GM12878 (cell line): ENCODE measurements around the gene YES1. TPM values are rescaled to one million over a fixed set of nuclear protein-coding genes. Genes with fewer than 3 reads are reported as not detected.

Experiments
- ATAC-seq: fragments of 200-7000 bp; cut with Tn5 transposase; 3 replicates; pipeline ENCODE4 v1.9.1; 2020; ENCODE audit warnings: mild to moderate bottlenecking, moderate library complexity
- BruUV-seq: library from RNA; stranded (reverse); fragments of 400-500 nt; replicated peaks from 2 replicates; lab custom pipeline; 2021; lab: Mats Ljungman, UMichigan
- CTCF ChIA-PET: fragments of 300-600 bp; sonication (Branson Sonifier 250); formaldehyde crosslinking; extraction: SDS; loops from one replicate; lab custom pipeline; 2021; ENCODE audit warnings: inconsistent platforms; lab: Yijun Ruan, JAX
- POLR2A ChIA-PET: fragments of 350-600 bp; formaldehyde crosslinking; extraction: SDS; loops from one replicate; lab custom pipeline; 2021; ENCODE audit warnings: inconsistent platforms; lab: Charles Lee
- RAD21 ChIA-PET: fragments of 300-600 bp; sonication (Branson Sonifier 250); formaldehyde crosslinking; loops from one replicate; lab custom pipeline; 2023; ENCODE audit warnings: antibody characterized with exemption; ENCODE audit not compliant: unreplicated experiment; lab: Charles Lee
- SMC1A ChIA-PET: fragments of 300-600 bp; sonication (Branson Sonifier 250); formaldehyde crosslinking; loops from one replicate; lab custom pipeline; 2023; ENCODE audit not compliant: unreplicated experiment, uncharacterized antibody; lab: Charles Lee
- DNase-seq: peaks from one replicate; pipeline ENCODE4 v3.0.0-alpha.2; 2011; ENCODE audit warnings: low read depth, low spot score
- FAIRE-seq: peaks from 3 replicates; lab custom pipeline; 2011; peaks lifted over from hg19 to GRCh38; lab: Jason Lieb, UNC
- H2AFZ ChIP-seq: 2 replicates; pipeline ENCODE4 v1.6.0; 2011; ENCODE audit warnings: low read depth, low read length, control low read depth; ENCODE audit not compliant: control insufficient read depth
- H3K27ac ChIP-seq: 2 replicates; pipeline ENCODE4 v1.5.1; 2011; ENCODE audit warnings: control low read depth; ENCODE audit not compliant: control insufficient read depth, insufficient read depth
- H3K27me3 ChIP-seq, 2 experiments: replicated peaks in 1 of 2; 2 replicates each; pipeline versions ENCODE4 v1.6.0 to v1.6.1; 2011; ENCODE audit warnings: low read length in 1 of 2; ENCODE audit not compliant: control insufficient read depth in 2 of 2, insufficient read depth in 2 of 2
- H3K36me3 ChIP-seq, 2 experiments: 2 replicates each; pipeline ENCODE4 v1.5.1; 2011; ENCODE audit warnings: low read length in 1 of 2; ENCODE audit not compliant: control insufficient read depth in 2 of 2, insufficient read depth in 2 of 2
- H3K4me1 ChIP-seq: 2 replicates; pipeline ENCODE4 v1.6.1; 2011; ENCODE audit warnings: mild to moderate bottlenecking, low read length, moderate library complexity, mixed read lengths; ENCODE audit not compliant: control insufficient read depth, insufficient read depth
- H3K4me2 ChIP-seq: 2 replicates; pipeline ENCODE4 v1.6.0; 2011; ENCODE audit warnings: control low read depth; ENCODE audit not compliant: control insufficient read depth, insufficient read depth
- H3K4me3 ChIP-seq: fragments of 200-600 bp; sonication (generic); 2 replicates; pipeline ENCODE4 v1.5.1; 2016
- H3K79me2 ChIP-seq: 2 replicates; pipeline ENCODE4 v1.6.0; 2011; ENCODE audit warnings: low read length; ENCODE audit not compliant: control insufficient read depth, insufficient read depth
- H3K9ac ChIP-seq: 2 replicates; pipeline ENCODE4 v1.8.0; 2011; ENCODE audit warnings: low read length, control low read depth, mixed read lengths; ENCODE audit not compliant: control insufficient read depth, insufficient read depth
- H3K9me3 ChIP-seq: replicated peaks from 3 replicates; pipeline ENCODE4 v1.5.1; 2011; ENCODE audit warnings: mild to moderate bottlenecking, low read length; ENCODE audit not compliant: control insufficient read depth, insufficient read depth
- H4K20me1 ChIP-seq: 2 replicates; pipeline ENCODE4 v1.6.0; 2011; ENCODE audit not compliant: control insufficient read depth, insufficient read depth
- BCL11A ChIP-seq: IDR thresholded peaks from 2 replicates; pipeline ENCODE4 v1.6.1; 2011; ENCODE audit warnings: low read depth, low read length
- CBX3 ChIP-seq: fragments of 200-600 bp; sonication (generic); IDR thresholded peaks from 2 replicates; pipeline ENCODE4 v1.6.1; 2016; ENCODE audit warnings: low read depth, borderline replicate concordance
- CHD2 ChIP-seq: IDR thresholded peaks from 2 replicates; pipeline ENCODE4 v1.6.1; 2011; ENCODE audit warnings: low read depth, low read length, improper control_type of control experiment, borderline replicate concordance
- E4F1 ChIP-seq: fragments of 450-650 bp; IDR thresholded peaks from 2 replicates; pipeline ENCODE4 v1.6.1; 2018; ENCODE audit warnings: borderline replicate concordance, mild to moderate bottlenecking; ENCODE audit not compliant: partially characterized antibody
- EED ChIP-seq: sonication (generic); IDR thresholded peaks from 2 replicates; pipeline ENCODE4 v1.6.1; 2016; ENCODE audit warnings: antibody characterized with exemption, low read depth
- GABPA ChIP-seq: IDR thresholded peaks from 2 replicates; pipeline ENCODE4 v1.6.1; 2014; ENCODE audit warnings: antibody characterized with exemption, low read depth, mild to moderate bottlenecking, inconsistent platforms
- JUNB ChIP-seq: IDR thresholded peaks from 2 replicates; pipeline ENCODE4 v1.6.1; 2016; ENCODE audit warnings: antibody characterized with exemption, mild to moderate bottlenecking
- KAT2A ChIP-seq: conservative IDR thresholded peaks from 2 replicates; pipeline ENCODE4 v1.6.1; 2011; ENCODE audit warnings: low read depth, low read length; ENCODE audit not compliant: control insufficient read depth
- MEF2B ChIP-seq: fragments of 450-650 bp; IDR thresholded peaks from 2 replicates; pipeline ENCODE4 v1.6.1; 2018; ENCODE audit warnings: mild to moderate bottlenecking, moderate library complexity; ENCODE audit not compliant: partially characterized antibody, poor library complexity, severe bottlenecking
- NFYB ChIP-seq: IDR thresholded peaks from 2 replicates; pipeline ENCODE4 v1.6.1; 2011; ENCODE audit warnings: low read depth, mild to moderate bottlenecking, low read length, improper control_type of control experiment, moderate library complexity; ENCODE audit not compliant: insufficient read depth
- NRF1 ChIP-seq: conservative IDR thresholded peaks from 2 replicates; pipeline ENCODE4 v1.6.1; 2011; ENCODE audit warnings: mild to moderate bottlenecking, low read depth, low read length, improper control_type of control experiment
- POLR2A ChIP-seq: IDR thresholded peaks from 2 replicates; pipeline ENCODE4 v1.6.1; 2011; ENCODE audit warnings: low read depth, mild to moderate bottlenecking, low read length
- RBBP5 ChIP-seq: fragments of 200-600 bp; sonication (generic); conservative IDR thresholded peaks from 2 replicates; pipeline ENCODE4 v1.6.1; 2016
- SMAD5 ChIP-seq: IDR thresholded peaks from 2 replicates; pipeline ENCODE4 v1.6.1; 2016; ENCODE audit warnings: antibody characterized with exemption, low read depth
- SRF ChIP-seq, 2 experiments: IDR thresholded peaks; 2 replicates each; pipeline ENCODE4 v1.6.1; 2011; ENCODE audit warnings: low read depth in 2 of 2, low read length in 2 of 2, mild to moderate bottlenecking in 1 of 2, moderate library complexity in 1 of 2
- WGBS: methylation state at CpG from one replicate; pipeline ENCODE4 v1.1.6; 2016; ENCODE audit warnings: low lambda C conversion rate; ENCODE audit not compliant: insufficient replicate concordance, insufficient coverage; ENCODE audit errors: missing lambda C conversion rate; 5-methylcytosine and 5-hydroxymethylcytosine counted together
- in situ Hi-C: fragments of 300-500 bp; cut with MboI; formaldehyde crosslinking; loops from 9 replicates; pipeline ENCODE4 v1.14.3; 2018; ENCODE audit warnings: mixed read lengths
- intact Hi-C: fragments of 100-400 bp; cut with micrococcal nuclease; formaldehyde crosslinking; loops from one replicate; pipeline ENCODE4 v1.14.2; 2022; ENCODE audit not compliant: unreplicated experiment
- polyA plus RNA-seq, 11 experiments: library from polyadenylated mRNA; depleted of rRNA in 4 of 11; unstranded in 6 of 11; stranded (reverse) in 5 of 11; fragments of >200 nt; fragmentation: Nextera tagmentation in 4 of 11; fragmentation: Illumina TruSeq in 1 of 11; extraction: Ambion mirVana in 4 of 11; extraction: Trizol in 1 of 11; gene quantifications; 1 replicate in 1 of 11; 2 replicates in 10 of 11; pipeline versions ENCODE4 v1.2.1 to v1.2.3, GENCODE V29; 2011 to 2016; ENCODE audit warnings: inconsistent platforms in 2 of 11, missing spikeins in 2 of 11, low read depth in 1 of 11
- total RNA-seq, 4 experiments: library from RNA; depleted of rRNA in 3 of 4; stranded (reverse); fragments of >200 nt in 3 of 4; fragmentation: Illumina TruSeq in 1 of 4; extraction: Trizol in 1 of 4; gene quantifications; 2 replicates each; pipeline versions ENCODE4 v1.2.1 to v1.2.3, GENCODE V29; 2013 to 2021
- TF ChIP-seq, protein P1 (sequence below): IDR thresholded peaks from 2 replicates; pipeline ENCODE4 v1.6.1; 2012; ENCODE audit warnings: low read depth, low read length, improper control_type of control experiment
- TF ChIP-seq, protein P2 (sequence below): IDR thresholded peaks from 2 replicates; pipeline ENCODE4 v1.6.1; 2012; ENCODE audit warnings: improper control_type of control experiment, low read depth, low read length; ENCODE audit not compliant: insufficient replicate concordance

Gene YES1
- total and polyA plus RNA-seq, 10 of the 15 experiments (the other 5 are each of a cell fraction or from before 2014, with no cell fraction given), result 2.3 to 7.9 (median 5.8) TPM

DNA sequence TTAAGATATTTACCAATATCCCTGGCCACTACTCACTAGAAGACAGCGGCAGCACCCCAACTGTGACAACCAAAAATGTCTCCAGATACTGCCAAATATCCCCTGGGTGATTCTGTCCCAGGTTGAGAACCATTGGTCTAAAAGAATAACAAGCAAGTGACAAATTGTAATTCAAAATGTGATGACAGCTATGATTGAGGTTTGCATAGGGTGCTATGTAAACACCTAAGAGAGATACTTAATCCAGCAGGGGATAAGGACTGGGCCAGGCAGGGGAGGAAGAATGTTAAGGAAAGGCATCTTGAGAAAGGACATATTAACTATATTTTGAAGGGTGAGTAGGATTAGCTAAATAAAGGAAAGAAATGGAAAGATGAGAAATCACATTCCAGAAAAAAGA is 61.6 kb downstream of the YES1 start:
- 100% methylated on average over 1 of the region's 1 CpG for whole genome bisulfite sequencing
- no peak for FAIRE-seq
- no peak for DNase-seq
- Histone ChIP-seq H2AFZ (no peak overlapping the region), H3K79me2 (no peaks in the 10 kb centered on the region), H3K9me3 (no peaks in the 10 kb centered on the region), H3K36me3 (no peaks in the 10 kb centered on the region; a peak in 2 of 4 replicates), H3K27ac (no peak overlapping the region), H3K27me3 (no peaks in the 10 kb centered on the region), H3K4me1 (no peaks in the 10 kb centered on the region), H4K20me1 (no peaks in the 10 kb centered on the region), H3K4me2 (no peak overlapping the region)
- ChIA-PET SMC1A (interaction anchor here (0.6 to 1.7 kb wide), 5 partner anchors 12 to 126 kb away, joined by 3 to 4 read pairs (median 4); no protein-coding TSS in a partner anchor), CTCF (interaction anchor here (0.6 to 1.2 kb wide), 3 partner anchors 82 to 471 kb away, joined by 3 read pairs; no protein-coding TSS in a partner anchor), RAD21 (interaction anchor here (0.6 kb wide), 1 partner anchor 31 kb away, joined by 4 read pairs; no protein-coding TSS in a partner anchor), POLR2A (interaction anchor here (0.6 kb wide), 1 partner anchor 21 kb away, joined by 3 read pairs; no protein-coding TSS in a partner anchor)
- no peak for ATAC-seq
- no TSS peak for BruUV-seq
- intact Hi-C loops, result no loop called here
- no peak for TF ChIP-seq POLR2A
- TF ChIP-seq E4F1, result no peak
- TF ChIP-seq NRF1, result no peak
- no peak for TF ChIP-seq CHD2
- no peak for TF ChIP-seq SRF (IDR thresholded peaks at IDR 0.05; ENCODE audit: low read depth in 2 of 2, low read length in 2 of 2)
- TF ChIP-seq BCL11A, result no peak
- no peak for TF ChIP-seq SMAD5
- TF ChIP-seq GABPA, result no peak
- TF ChIP-seq, protein P1, sequence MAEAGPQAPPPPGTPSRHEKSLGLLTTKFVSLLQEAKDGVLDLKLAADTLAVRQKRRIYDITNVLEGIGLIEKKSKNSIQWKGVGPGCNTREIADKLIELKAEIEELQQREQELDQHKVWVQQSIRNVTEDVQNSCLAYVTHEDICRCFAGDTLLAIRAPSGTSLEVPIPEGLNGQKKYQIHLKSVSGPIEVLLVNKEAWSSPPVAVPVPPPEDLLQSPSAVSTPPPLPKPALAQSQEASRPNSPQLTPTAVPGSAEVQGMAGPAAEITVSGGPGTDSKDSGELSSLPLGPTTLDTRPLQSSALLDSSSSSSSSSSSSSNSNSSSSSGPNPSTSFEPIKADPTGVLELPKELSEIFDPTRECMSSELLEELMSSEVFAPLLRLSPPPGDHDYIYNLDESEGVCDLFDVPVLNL, result no peak
- no peak for TF ChIP-seq RBBP5
- TF ChIP-seq JUNB, result no peak
- TF ChIP-seq KAT2A, result no peak
- no peak for TF ChIP-seq EED
- TF ChIP-seq, protein P2, sequence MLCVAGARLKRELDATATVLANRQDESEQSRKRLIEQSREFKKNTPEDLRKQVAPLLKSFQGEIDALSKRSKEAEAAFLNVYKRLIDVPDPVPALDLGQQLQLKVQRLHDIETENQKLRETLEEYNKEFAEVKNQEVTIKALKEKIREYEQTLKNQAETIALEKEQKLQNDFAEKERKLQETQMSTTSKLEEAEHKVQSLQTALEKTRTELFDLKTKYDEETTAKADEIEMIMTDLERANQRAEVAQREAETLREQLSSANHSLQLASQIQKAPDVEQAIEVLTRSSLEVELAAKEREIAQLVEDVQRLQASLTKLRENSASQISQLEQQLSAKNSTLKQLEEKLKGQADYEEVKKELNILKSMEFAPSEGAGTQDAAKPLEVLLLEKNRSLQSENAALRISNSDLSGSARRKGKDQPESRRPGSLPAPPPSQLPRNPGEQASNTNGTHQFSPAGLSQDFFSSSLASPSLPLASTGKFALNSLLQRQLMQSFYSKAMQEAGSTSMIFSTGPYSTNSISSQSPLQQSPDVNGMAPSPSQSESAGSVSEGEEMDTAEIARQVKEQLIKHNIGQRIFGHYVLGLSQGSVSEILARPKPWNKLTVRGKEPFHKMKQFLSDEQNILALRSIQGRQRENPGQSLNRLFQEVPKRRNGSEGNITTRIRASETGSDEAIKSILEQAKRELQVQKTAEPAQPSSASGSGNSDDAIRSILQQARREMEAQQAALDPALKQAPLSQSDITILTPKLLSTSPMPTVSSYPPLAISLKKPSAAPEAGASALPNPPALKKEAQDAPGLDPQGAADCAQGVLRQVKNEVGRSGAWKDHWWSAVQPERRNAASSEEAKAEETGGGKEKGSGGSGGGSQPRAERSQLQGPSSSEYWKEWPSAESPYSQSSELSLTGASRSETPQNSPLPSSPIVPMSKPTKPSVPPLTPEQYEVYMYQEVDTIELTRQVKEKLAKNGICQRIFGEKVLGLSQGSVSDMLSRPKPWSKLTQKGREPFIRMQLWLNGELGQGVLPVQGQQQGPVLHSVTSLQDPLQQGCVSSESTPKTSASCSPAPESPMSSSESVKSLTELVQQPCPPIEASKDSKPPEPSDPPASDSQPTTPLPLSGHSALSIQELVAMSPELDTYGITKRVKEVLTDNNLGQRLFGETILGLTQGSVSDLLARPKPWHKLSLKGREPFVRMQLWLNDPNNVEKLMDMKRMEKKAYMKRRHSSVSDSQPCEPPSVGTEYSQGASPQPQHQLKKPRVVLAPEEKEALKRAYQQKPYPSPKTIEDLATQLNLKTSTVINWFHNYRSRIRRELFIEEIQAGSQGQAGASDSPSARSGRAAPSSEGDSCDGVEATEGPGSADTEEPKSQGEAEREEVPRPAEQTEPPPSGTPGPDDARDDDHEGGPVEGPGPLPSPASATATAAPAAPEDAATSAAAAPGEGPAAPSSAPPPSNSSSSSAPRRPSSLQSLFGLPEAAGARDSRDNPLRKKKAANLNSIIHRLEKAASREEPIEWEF, result no peak
- no peak for TF ChIP-seq MEF2B
- TF ChIP-seq CBX3, result no peak
- no peak for TF ChIP-seq NFYB
- TF ChIP-seq, all 136 proteins: peak for 0
- Histone ChIP-seq H3K9ac (no peak overlapping the region), H3K4me3 (no peak overlapping the region)
- in situ Hi-C loops, result no loop called here
